Measurements from ENCODE around the gene INMT.
"Not testable (repeated sequence)": the region's sequence is repeated elsewhere in the genome, so short reads cannot be mapped to it uniquely, and the experiment has no call there.

The INMT gene

GRCh38 chr7:30751696-30752273, at the start of gene INMT:
Gene INMT, plus strand, starts transcription at chr7:30752135. Its CDS starts 16 bp downstream, at chr7:30752151.
- DNase-seq: no peak

GRCh38 chr7:30702200-30702599, 49.7 kb upstream of the INMT start:
- no peak for DNase-seq

GRCh38 chr7:30703756-30704155, 48.2 kb upstream of the INMT start:
- DNase-seq: no peak

- no peak for DNase-seq
These were observed 46.9 kb upstream of the INMT start for GRCh38 chr7:30705008-30705407.

GRCh38 chr7:30705596-30705995, 46.3 kb upstream of the INMT start:
- no peak for DNase-seq

GRCh38 chr7:30706316-30706715, 45.6 kb upstream of the INMT start:
- no peak for DNase-seq

GRCh38 chr7:30706908-30707307, 45.0 kb upstream of the INMT start:
- no peak for DNase-seq

- DNase-seq: no peak
These were observed 44.3 kb upstream of the INMT start for GRCh38 chr7:30707391-30708357.

GRCh38 chr7:30708412-30708811, 43.5 kb upstream of the INMT start:
- DNase-seq: no peak

GRCh38 chr7:30708983-30709382, 43.0 kb upstream of the INMT start:
- DNase-seq: no peak

- no peak for DNase-seq
These were observed 42.4 kb upstream of the INMT start for GRCh38 chr7:30709549-30709948.

- DNase-seq: no peak
These were observed 41.3 kb upstream of the INMT start for GRCh38 chr7:30710669-30711068.

GRCh38 chr7:30713392-30713791, 38.5 kb upstream of the INMT start:
- no peak for DNase-seq

GRCh38 chr7:30714129-30714528, 37.8 kb upstream of the INMT start:
- DNase-seq: no peak

GRCh38 chr7:30717181-30717580, 34.8 kb upstream of the INMT start:
- no peak for DNase-seq

GRCh38 chr7:30719434-30719833, 32.5 kb upstream of the INMT start:
- not testable (repeated sequence) for DNase-seq

GRCh38 chr7:30721211-30721610, 30.7 kb upstream of the INMT start:
- DNase-seq: no peak

- no peak for DNase-seq
These were observed 29.7 kb upstream of the INMT start for GRCh38 chr7:30722187-30722586.

GRCh38 chr7:30722671-30723070, 29.3 kb upstream of the INMT start:
- DNase-seq: no peak

GRCh38 chr7:30723776-30724175, 28.2 kb upstream of the INMT start:
- DNase-seq: no peak

GRCh38 chr7:30726296-30727006, 25.5 kb upstream of the INMT start:
- no peak for DNase-seq

- peak; percentile 43 for DNase-seq
These were observed 24.6 kb upstream of the INMT start for GRCh38 chr7:30727061-30727945.

All from stimulated activated CD4-positive, alpha-beta T cell treated with anti-CD3 and anti-CD28 coated beads, Interleukin-1b, Interleukin-23, amount 100 ng/mL, for 48 hours (primary cell).